ENCODE measurements around the gene SSBP3.

DNA sequence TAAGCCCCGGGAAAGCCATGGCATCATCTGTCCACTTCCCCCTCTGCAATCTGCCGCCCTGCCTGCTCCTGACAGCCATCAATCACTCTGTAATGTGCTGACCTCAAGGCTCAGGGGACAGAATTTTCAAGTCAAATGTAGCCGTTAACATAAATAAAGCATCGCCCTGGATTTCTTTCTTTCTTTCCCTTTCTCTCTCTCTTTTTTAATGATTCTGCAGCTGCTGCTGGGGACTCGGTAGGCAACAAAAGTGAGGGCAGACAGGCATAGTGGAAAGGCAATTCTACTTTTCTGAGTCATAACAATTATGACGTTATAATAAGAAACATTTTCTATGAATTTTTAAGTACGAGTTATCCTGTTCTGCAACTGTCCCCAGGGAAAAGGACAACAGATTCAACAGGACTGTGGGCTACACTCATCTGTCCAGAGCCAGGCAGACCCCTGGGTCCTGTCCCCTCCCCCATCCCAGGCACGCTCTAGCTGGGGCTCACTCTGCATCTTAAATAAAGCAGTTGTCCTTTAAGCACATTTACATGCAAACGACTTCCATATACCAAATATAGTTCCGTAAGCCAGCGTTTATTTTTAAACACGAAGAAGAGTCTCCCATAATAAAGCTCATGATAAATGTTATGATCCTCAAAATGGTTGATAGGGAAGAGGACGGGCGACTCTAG, 78.7 kb downstream of the SSBP3 start:
- TF ChIP-seq POLR2AphosphoS5 (IDR thresholded peaks at IDR 0.05; ENCODE audit: low read depth): no peak
- TF ChIP-seq, protein P1, sequence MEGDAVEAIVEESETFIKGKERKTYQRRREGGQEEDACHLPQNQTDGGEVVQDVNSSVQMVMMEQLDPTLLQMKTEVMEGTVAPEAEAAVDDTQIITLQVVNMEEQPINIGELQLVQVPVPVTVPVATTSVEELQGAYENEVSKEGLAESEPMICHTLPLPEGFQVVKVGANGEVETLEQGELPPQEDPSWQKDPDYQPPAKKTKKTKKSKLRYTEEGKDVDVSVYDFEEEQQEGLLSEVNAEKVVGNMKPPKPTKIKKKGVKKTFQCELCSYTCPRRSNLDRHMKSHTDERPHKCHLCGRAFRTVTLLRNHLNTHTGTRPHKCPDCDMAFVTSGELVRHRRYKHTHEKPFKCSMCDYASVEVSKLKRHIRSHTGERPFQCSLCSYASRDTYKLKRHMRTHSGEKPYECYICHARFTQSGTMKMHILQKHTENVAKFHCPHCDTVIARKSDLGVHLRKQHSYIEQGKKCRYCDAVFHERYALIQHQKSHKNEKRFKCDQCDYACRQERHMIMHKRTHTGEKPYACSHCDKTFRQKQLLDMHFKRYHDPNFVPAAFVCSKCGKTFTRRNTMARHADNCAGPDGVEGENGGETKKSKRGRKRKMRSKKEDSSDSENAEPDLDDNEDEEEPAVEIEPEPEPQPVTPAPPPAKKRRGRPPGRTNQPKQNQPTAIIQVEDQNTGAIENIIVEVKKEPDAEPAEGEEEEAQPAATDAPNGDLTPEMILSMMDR (IDR thresholded peaks at IDR 0.05; ENCODE audit: insufficient read depth, low read length): no peak
- TF ChIP-seq, protein P2, sequence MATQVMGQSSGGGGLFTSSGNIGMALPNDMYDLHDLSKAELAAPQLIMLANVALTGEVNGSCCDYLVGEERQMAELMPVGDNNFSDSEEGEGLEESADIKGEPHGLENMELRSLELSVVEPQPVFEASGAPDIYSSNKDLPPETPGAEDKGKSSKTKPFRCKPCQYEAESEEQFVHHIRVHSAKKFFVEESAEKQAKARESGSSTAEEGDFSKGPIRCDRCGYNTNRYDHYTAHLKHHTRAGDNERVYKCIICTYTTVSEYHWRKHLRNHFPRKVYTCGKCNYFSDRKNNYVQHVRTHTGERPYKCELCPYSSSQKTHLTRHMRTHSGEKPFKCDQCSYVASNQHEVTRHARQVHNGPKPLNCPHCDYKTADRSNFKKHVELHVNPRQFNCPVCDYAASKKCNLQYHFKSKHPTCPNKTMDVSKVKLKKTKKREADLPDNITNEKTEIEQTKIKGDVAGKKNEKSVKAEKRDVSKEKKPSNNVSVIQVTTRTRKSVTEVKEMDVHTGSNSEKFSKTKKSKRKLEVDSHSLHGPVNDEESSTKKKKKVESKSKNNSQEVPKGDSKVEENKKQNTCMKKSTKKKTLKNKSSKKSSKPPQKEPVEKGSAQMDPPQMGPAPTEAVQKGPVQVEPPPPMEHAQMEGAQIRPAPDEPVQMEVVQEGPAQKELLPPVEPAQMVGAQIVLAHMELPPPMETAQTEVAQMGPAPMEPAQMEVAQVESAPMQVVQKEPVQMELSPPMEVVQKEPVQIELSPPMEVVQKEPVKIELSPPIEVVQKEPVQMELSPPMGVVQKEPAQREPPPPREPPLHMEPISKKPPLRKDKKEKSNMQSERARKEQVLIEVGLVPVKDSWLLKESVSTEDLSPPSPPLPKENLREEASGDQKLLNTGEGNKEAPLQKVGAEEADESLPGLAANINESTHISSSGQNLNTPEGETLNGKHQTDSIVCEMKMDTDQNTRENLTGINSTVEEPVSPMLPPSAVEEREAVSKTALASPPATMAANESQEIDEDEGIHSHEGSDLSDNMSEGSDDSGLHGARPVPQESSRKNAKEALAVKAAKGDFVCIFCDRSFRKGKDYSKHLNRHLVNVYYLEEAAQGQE (IDR thresholded peaks at IDR 0.05; ENCODE audit: insufficient replicate concordance, low read depth): no peak
- no peak for TF ChIP-seq GABPA (IDR thresholded peaks at IDR 0.05; ENCODE audit: low read depth)

Data from HL-60 (cell line).